HG02798 (cell line): ENCODE measurements around the gene E2F1.

ENCODE experiments used
- ATAC-seq: cut with Tn5 transposase; IDR thresholded peaks from one replicate; pipeline ENCODE4 v1.9.1; 2021; ENCODE audit warnings: mild to moderate bottlenecking; ENCODE audit not compliant: unreplicated experiment, poor library complexity

E2F1 gene

DNA sequence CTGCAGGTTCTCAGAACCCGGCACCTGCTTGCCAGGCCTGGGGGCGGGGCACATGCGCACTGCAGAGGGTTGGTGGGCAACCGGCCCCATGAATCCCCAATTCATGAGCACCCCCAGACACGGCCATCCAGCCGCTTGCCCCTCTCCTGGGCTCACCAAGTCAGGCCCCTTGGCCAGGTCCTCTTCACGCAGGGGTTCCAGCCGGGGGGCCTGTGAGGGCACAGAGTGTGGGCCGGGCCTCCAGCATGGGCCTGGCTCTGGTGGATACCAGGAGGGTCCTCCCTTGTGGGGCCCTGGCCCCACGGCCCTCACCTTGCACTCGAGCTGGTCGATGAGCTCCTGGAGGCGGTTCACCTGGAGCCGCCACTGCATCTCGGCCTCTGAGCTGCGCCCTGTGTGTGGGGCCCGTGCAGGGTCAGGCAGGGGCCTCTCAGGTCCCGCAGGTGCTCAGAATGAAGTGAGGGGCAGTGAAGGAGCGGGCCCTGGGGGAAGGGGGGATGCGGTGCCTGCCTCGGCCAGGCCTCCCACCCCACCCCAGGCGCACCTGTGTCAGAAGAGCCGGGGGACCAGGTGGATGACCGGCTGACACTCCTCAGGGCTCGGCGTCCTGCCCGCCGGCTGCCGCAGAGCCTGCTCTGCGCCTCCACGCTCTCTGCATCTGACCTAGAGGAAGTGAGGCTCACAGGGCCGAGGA lies 26.7 kb downstream of the E2F1 start:
- ATAC-seq, result no peak

DNA sequence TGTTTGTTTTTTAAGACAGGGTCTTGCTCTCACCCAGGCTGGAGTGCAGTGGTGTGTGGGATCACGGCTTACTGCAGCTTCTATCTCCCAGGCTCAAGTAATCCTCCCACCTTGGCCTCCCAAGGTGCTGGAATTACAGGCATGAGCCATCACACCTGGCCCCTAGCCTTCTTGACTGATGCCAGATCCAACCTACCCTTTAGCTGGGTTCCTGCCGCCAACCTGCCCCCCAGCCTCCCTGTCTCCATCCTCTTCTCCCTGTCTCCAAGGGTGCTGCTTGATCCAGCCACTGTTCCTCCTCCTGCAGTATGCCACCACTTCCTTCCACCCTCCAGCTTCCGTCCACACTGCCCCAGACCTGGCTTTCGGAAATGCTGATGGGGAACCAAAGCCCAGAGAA lies 27.3 kb downstream of the E2F1 start:
- ATAC-seq, result no peak

DNA sequence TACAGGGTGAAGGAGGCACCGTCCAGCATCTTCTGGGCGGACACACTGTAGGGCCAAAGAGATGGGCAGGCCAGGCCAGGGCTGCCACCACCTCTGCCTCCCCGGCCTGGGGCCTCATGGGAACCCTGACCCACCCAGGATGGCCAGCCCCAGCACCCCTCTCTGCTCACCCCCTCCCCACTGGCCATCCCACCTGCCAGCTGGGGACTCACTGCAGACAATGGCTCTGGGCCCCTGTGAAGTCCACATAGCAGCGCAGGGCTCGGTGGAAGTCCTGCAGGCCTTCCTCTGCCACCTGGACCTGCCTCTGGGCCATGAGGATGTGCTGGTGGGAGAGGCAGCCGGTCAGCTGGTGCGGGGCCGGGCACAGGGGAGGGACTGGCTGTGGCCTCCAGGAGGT lies 27.7 kb downstream of the E2F1 start:
- no peak for ATAC-seq

DNA sequence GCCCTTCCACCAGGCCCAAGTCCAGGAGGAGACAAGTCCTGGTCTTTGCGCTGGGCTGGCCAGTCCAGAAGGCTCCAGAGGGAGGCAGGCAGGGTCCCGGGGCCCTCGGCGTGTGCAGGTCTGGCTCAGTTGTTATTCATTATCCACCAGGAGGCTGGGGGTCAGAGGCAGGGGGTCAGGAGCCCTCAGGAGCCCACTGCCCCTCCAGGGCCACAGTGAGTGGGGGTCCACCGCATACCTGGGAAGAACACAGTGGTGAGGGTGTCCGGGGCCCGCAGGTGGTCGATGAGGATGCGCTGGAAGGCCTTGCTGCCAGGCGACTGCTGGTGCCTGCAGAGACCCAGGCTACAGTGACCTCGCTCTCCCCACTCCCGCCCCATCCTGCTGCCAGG lies 28.5 kb downstream of the E2F1 start:
- ATAC-seq, result no peak

DNA sequence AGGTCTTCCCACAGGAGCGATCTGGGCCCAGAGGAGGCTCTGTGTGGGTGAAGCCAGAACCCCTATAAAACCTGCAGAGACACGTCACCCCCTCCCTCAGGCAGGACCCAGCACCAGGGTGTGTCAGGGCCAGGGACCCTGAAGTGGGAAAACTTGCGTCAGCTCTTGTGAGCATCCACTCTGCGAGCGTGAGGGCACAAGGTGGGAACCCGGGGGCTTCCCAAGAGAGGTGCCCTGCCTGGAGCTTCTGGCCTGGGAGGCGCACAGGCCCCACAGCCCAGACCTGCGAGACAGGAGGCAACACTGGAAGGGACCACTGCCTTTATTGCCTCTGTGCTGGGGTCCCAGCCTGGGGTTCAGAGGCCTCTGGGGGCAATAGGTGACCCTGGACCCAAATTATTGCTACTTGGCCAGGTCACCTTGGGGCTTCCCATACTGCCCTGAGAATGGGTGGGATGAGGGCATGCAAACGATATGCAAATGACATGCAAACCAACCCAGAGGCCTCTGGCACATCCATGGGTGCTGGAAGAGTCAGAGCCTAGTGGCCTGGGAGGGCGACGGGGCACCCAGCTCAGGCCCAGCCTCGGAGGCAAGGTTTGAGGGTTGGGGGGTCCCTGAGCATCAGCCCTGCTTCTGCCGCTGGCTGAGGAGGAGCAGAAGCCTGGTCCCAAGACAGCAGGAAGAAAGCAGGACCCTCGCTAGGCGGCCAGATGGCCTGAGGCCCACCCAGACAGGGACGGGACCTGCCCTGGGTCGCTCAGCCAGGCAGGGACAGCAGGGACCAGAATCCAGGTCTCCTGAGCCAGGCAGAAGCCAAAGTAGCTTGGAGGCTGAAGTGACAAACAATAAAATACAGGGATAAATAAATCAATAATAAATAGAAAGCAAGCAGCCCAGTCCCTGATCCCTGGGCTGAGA lies 29.1 kb downstream of the E2F1 start:
- no peak for ATAC-seq

DNA sequence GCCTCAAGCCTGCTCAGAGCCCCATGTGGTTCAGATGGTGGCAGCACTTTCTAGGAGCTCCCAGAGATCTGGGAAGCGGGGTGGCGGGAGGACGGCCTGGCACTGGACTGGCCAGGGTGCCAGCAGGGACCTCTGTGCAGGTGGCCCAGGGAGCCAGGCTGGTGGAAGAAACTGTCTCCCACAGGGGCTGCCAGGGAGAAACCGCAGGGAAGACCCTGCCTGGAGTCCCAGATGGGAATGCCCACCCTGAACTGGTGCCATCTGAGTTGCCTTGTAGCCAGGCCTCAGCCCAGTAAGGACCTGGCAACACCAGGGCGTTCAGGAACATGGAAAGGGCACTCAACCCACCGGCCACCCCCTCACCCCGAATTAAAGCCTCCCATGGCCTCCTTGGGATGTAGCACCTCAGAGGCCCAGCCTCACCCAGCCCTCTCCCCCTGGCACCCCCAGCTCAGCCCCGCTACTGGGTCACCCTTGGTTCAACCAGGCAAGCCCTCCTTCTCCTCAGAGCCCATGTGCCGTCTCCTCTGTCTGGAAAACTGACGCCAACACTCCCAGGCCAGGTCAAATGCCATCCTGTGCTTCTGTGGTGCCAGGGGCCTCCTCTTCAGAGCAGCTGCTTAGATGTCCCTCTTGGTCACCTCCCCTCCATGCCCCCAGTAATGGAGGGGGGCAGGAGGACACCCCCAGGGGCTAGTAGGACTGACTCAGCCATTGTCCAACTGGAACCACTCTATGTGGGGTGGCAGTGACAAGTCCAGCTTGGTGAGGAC lies 30.0 kb downstream of the E2F1 start:
- no peak for ATAC-seq

DNA sequence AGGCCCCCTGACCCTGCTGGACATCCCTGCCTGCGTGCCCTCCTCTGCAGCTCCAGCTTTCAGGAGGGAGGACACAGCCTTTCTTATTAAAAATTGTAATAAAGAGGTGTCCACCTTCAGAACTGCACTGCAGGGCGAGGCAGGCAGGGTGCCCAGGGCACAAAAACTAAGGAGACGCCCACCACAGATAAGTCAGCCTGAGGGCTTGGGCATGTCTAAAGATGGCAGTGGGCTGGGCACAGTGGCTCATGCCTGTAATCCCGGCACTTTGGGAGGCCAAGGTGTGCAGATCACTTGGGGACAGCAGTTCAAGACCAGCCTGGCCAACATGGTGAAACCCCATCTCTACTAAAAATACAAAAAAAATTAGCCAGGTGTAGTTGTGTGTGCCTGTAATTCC lies 31.0 kb downstream of the E2F1 start:
- no peak for ATAC-seq

DNA sequence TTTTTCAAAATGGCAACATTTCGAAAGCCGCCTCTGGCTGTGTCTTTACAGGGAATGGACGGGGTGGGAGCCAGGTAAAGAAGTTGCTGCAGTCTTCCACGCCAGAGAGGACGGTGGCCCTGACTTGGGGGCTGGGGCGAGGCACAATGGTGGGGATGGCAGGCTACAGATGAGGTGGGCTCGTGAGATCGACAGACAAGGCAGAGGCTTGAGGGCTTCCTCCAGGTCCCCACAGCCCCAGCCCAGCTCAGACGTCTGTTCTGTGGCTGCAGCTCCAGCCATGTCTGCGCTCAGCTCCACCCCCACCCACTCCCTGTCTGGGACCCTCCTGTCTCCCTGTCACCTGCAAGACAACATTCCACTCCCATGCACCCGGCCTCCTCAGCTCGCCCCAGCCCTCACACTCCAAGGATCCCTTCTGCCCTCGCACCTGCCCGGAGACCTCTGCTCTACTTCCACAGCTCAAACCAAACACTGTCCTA lies 31.5 kb downstream of the E2F1 start:
- no peak for ATAC-seq

DNA sequence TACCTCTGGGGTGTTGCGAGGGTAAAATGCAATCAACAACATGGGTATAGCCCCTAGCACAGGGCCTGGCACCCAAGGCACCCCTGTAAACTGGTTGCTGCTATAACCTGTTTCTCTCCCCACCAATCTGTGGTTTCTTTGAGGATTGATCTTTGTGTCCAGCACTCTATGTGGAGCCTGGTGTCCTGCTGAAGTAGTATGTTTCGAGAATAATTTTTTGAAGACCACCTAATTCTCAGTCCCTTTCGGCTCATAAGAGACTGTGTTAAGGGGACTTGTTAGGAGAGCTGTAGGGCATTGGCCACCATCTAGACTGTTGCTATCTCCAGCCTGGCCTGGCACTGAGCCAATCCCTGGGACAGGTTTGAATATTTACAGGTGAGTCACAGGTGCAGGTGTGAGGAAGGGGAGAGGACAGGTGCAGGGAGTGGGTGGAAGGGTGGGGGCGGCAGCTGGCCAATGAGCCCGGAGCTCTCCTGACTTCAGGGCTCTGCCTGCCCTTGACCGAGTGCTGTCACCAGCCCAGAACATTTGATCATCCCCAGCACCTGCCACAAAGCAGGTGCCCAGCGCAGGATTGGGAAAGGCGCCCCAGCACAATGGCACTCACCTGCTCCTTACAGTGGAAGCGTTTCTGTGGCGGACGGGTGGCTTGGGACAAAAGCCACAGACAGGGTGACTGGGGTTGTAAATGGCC lies 32.1 kb downstream of the E2F1 start:
- no peak for ATAC-seq

DNA sequence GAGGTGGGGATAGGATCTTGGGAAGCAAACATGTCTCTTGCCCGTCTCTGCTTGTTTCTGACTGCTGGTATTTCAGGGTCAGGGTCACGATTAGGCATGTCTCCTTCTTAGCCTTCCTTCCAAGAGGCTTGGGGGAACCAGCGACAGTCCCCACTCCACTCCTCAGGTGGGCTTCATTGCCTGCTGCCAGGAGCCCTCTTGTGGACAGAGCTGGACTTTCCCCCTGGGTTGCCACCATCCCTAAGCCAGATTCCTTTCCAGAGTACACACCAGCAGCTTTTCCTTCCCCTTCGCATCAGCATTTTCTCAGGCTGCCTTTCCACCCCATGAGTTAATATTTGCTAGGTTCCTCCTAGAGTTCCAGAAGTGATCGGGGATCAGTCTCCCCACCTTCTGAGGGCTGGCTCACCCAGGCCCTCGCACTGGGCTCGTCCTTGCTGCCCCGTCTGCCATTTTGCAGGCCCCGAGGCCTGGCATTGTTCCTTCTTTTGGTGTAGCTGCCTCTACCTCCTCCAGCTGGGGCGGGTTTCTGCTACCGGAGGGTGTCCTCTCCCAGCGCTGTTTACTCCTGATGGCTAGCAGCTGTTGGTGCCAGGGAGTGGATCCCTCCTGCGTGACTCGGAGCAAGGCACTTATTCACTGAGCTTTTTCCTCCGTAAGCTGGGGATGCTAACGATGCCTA lies 32.8 kb downstream of the E2F1 start:
- ATAC-seq, result no peak

DNA sequence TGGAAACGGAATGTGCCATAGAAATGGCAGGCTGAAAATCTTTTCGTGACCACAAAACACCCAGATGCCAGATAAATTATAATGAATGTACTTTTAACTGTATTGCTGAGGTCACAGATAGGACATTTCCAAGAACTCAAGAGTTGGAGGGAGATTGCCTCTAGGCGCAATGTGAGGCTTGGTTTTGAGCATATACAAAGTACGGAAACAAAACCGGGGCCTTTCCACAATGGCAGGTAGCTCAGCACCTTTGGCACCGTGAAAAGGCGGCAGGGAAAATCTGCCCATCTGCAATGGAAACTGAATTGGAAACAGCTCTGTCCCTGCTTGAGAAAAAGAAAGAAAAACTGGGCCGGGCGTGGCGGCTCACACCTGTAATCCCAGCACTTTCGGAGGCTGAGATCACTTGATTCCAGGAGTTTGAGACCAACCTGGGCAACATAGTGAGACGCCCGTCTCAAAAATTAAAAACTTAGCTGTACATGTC lies 34.6 kb downstream of the E2F1 start:
- no peak for ATAC-seq

DNA sequence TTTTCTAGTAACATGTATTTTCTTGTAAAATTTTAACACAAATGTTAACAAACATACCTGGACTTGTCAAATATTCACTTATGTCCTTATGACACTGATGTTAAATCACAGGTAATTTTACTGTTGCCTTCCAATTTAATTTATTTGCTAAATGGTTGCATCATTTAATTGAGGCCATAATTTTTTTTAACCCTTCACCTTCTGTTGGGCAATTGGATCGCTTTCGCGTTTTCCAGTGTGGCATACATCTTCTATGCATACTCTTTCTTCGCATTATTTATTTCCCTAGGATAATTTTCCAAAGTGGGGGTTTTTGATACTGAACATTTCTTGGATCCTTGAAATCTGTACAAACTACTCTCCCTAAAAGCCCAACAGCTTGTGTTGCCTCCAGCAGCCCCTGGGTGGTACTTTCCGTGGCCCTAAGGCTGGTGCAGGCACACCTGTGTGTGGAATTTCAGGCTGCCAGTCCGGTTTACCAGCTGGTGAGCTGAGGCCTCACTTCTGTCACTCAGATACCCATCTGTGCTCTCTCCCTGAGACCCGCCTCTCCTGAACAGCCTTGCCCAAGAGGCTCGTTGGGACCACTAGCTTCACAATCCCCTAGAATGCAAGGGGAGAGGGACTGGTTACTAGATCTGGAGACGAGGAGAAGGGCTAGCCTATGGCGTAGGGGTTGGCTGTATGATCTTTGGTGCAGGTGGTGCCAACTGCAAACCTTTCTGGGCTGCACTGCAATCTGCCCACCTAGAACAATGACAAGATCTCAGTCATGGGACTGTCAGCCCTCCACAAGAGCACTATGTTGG lies 35.2 kb downstream of the E2F1 start:
- no peak for ATAC-seq

DNA sequence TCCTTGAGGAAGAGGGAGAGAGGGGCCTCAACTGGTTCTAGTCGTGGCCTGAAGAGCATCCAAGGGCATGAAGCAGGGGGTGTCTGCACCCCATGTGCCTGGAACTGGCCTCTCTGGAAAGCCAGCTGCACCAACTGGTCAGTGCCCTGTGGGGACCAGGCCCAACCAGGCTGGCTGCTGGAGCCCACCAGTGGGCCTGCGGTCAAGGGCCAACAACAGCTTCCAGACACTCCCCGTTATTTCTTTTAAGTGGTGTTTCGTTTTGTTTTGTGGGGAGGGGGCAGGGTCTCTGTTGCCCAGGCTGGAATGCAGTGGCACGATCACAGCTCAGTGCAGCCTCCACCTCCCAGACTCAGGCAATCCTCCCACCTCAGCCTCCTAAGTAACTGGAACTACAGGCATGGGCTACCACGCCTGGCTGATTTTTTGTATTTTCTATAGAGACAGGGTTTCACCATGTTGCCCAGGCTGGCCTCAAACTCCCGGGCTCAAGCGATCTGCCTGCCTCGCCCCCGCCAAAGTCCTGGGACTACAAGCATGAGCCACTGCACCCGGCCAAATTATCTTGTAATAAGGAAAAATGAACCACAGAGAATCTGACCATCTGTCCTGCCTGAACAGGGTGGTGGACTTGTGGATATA lies 36.0 kb downstream of the E2F1 start:
- no peak for ATAC-seq

DNA sequence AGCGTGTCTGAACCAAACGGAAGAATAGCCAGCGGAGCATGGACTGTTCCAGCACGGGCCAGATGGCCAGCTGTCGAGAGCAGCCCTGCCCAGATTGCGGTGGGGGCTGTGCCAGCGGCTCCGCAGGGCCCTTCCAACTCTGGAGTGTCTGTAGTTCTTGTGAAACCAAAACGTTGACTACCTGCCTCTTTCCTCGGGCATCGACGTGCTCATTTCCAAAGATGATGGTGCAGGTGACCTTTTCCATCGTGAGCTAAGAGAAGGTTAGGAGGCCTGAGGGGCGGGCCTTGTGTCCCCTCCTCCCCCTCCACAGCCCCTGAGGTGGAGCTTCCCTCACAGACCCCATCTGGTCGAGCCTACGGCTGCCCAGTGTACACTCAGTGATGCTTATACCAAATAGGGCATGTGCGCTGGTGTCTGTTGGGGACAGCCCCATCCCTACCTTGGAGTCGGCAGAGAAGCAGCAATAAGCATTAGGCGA lies 36.9 kb downstream of the E2F1 start:
- no peak for ATAC-seq

DNA sequence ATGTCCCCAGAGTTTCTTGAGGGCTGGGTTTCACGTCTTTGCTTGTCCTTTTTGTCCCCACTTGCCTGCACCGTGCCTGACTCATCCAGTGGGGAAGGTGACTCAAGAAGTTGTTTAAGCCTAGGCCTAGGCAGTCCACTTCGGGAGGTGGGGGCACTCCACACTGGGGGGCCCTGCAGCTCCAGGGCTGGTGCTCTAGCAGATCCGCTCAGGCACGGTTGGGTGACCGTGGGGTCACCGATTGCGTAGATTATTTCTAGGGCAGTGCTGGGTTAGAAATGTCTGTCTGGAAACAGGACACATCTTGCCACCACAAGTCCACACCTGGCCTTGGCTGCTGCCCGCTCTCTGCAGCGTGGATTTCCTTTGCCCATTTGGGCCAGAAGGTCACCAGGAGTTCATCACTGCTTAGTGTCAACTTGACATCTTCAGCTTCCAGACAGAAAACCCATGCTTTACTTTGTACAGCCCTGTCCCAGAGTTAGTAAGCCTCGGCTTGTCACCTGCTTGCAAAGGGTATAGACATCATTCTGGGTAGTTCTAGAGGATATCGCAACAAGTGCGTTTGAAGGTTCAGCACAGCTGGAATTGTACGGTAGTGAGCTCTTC lies 37.7 kb downstream of the E2F1 start:
- no peak for ATAC-seq

DNA sequence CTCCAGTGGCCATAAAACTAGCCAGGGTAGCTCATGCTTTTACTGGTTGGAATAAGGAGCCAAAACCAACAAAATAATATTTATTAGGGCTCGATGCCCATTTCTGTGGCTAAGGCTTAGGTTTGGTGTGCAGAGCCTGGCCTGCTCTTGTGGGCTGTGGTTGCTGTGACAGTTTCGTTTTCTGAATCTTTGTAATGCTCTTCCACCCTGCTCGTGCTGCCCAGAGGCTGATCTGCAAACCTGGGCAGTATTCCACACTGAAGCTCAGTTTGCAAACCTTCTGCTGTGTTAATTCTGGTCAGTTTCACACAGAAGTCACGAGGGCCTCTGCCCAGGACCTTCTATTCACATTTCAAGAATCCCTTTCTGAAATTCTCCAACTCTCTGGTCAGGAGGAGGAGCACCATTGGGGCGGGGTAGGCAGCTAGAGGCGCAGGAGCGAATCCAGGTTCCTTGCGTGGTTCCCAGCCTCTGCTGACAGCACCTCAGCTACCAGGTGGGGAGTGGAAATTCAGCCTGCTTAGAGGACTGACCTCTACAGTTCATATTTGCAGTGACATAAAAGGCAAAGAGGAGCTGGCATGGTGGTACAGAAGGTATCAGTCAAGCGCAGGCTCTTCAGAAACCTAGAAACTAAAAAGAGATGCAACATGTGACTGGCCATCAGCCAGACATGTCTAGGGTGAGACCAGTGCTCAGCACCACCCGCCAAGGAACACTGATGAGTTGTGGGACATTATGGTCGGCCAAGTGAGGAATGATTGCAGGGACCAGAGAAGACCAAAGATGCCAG lies 38.4 kb downstream of the E2F1 start:
- peak; percentile 64 for ATAC-seq
